HPDE6-E6E7 (cell line): ENCODE measurements around the gene DUSP7.

Experiments used
- DNase-seq: peaks from one replicate; pipeline ENCODE4 v3.0.0; 2011; ENCODE audit warnings: missing footprints; ENCODE audit errors: extremely low spot score

DUSP7 gene

DNA sequence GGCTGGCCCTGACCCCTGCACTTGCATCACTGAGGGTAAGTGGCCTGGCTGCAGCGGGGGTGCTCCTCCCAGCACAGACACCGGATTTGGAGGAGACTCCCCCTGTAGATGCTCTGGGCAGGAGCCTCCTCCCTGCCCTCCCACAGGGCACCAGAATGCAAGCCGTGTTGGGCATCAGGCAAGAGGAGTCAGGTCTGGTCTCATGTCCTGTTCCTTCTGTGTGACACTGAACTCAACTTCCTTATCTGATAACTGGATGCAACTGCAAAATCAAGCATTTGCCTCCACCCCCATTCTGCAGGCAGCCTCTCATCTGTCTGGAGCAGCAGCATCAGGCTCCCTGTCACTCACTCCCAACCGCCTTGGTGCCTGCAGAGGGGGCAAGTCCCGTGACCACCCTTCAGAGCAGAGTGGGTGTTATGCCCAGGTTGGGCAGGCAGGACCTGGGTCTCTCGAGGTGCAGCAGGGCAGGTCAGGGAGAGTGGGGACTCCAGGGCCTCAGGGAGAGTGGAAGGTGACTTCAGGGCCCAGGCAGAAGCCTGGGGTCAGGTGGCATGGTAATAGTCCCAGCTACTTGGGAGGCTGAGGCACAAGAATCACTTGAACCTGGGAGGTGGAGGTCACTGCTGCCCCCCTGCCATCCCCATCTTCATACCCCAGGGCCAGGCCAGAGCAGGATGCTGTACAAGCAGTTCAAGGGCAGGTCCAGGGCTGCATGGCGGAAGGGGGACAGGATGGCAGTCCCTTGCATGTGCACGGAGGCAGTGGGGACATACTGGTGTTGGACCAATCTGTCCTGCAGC is 50.2 kb downstream of the DUSP7 start:
- no peak for DNase-seq

DNA sequence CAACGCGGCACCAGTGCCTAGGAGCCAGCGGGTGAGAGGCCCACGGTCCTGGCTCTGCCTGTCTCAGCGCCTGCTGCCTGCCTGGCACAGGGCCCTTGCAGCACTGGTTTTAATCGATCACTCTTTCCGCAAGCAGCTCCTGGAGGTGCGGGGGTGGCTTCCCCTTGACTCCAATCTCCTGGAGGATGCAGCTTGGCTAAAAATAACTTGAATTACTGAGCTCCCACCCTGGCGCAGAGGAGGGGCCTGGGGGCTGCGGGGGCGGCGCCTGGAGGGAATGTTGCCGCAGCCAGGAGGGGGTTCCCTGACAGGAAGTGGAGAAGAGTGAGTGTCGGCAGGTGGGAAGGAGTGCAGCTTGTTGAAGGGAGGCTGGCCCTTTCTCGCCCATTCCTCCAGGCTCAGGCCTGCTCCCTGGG is 50.8 kb downstream of the DUSP7 start:
- DNase-seq, result no peak

DNA sequence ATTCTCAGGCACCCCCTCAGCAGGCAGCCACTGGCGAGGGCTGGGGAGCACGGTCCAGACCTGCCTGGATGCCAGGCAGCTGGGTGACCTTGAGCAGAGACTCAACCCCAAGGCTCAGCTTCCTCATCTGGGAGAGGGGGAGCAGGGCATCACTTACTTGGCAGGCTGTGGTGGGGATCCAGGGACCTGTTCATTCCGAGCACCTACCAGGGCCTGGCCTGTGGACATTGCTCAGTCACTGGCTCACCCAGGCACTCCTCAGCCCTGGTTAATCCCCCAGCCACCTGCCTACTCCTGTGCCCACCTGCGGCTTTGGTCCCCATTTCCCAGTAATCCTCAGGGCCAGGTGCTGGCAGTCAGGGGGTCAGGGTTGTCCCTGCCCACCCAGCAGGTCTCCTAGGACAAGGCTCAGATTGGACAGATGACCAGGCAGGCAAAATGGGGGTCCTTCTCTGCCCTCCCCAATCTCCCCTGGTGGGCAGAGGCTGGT is 51.4 kb downstream of the DUSP7 start:
- no peak for DNase-seq

DNA sequence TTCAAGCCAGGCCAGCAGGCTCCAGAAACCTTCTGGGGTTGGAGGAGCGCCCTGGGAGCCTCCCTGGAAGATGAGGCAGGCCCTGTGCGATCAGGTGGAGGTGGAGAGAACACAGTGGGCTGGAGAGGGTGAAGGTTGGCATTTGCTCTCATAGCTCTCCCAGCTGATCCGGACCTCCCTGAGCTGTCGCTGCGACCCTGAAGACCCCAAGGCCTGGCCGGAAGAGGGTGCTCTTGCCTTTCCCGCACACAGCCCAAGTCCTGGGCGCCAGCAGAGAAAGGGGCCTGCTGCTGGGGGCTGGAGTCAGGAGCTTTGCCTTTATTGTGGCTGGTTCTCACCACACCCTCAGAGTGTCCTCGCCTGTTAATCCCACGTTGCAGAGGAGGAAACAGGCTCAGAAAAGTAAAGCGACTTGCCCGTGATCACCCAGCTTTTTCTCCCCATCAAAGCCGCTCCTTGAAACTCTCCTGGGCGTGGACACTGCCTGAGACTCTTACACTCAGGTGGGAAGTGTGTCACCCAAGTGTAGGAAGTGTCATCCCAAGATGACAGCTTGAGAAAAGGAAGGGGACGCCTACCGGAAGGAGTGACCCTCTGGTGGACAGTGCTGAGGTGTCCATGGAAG is 52.1 kb downstream of the DUSP7 start:
- no peak for DNase-seq

DNA sequence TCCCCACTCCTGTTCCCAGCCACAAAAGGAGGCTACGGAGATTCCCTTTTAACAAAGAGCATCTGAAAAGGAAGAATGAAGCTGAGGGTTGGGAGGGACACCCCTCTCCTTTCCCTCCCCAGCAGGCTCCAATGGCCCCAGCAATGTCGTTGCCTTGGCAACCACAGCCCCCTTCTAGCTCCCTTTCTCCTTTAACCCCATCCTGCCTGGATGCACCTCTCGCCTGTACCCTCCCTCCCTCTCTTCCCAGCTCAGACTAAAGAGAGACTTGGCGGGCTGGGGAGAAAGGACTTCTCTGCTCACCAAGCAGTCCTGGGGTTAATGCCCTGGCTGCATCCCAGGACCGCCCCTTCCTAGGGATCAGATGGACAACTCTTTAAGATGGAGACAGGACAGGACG is 53.6 kb downstream of the DUSP7 start:
- no peak for DNase-seq

DNA sequence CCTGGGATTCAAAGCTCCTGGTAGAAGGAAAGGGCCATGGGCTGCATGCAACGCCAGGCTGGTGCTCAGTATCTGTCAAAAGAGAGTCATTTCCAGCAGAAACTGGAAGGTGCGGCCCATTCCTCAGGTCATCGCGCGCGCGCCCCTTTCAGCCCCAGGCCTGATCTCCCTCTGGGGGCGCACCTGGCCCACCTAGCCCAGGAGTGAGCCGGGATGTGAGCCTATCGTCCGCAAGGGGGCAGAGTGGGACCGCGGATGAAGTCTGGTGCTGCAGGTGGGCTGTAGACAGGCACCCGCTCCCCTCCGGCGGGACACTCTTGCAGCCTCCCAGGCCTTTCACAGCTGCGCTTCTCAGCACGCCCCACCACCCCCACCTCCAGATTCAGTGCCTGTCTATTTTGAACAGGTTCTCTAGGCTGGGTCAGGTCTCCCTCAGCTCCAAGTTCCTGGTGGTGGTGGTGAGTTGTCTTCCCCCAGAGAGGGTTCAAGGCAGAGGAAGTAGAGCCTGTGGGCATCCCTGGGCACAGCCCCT is 54.9 kb downstream of the DUSP7 start:
- peak; percentile 44 for DNase-seq

DNA sequence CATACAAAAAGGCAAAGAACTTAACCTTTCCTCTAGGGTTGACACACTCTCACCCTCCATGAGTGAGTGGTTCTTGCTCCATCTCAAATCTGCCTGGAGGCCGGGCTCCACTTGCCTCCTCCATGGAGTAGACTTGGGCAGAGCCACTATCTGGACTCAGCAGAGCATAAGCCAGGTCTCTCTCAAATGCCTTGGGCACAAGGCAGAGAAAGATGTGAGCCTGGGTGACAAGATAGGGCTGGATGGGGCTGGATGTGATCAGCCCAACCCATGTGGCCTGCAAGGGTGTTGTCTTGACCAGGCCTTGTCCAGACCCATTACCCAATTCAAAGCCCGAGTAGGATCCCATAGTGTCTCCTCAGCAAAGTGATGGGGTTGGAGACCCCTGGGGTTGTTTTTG is 56.5 kb downstream of the DUSP7 start:
- DNase-seq, result no peak
